ENCODE results near the gene LRRN2. TPM values are rescaled to one million over a fixed set of nuclear protein-coding genes. Genes with fewer than 3 reads are reported as not detected.
A peak's percentile ranks its signal among the peaks of the same experiment; 100 is the strongest.
"Not testable (repeated sequence)": the region's sequence is repeated elsewhere in the genome, so short reads cannot be mapped to it uniquely, and the experiment has no call there.

LRRN2 gene
- total and polyA plus RNA-seq, 4 donors, result 0.97 to 4.4 (median 1.2) TPM

- Histone ChIP-seq H3K9me3 (ENCODE audit: control insufficient read depth in 4 of 4, insufficient read depth in 3 of 4, low read length in 3 of 4) (peaks cover 0 to 5% (median 0%) of the 10 kb centered on the region in 4 donors), H3K36me3 (ENCODE audit: control insufficient read depth in 4 of 4, insufficient read depth in 4 of 4, low read length in 4 of 4) (no peaks in the 10 kb centered on the region), H3K4me3 (no peak overlapping the region), H3K4me1 (ENCODE audit: control insufficient read depth in 5 of 5, insufficient read depth in 5 of 5, low read length in 5 of 5) (no peaks in the 10 kb centered on the region), H3K27ac (ENCODE audit: low read depth in 1 of 2, low read length in 1 of 2) (no peak overlapping the region), H3K9ac (ENCODE audit: insufficient read depth in 1 of 2, low read length in 2 of 2) (no peak overlapping the region), H3K27me3 (ENCODE audit: control insufficient read depth in 3 of 3, insufficient read depth in 3 of 3, low read length in 2 of 3) (no peaks in the 10 kb centered on the region)
- WGBS, 2 donors, result 87 to 90% methylated on average over 5 of the region's 5 CpGs
- ATAC-seq (ENCODE audit: insufficient read depth, low FRiP score) (no peak), DNase-seq (no peak)
- TF ChIP-seq CTCF (IDR thresholded peaks at IDR 0.05; ENCODE audit: control extremely low read depth, extremely low read depth), result no peak
Observed at GRCh38 chr1:204634260-204634910, 51.2 kb downstream of the LRRN2 start.

- TF ChIP-seq CTCF (IDR thresholded peaks at IDR 0.05; ENCODE audit: control extremely low read depth, extremely low read depth), result no peak
- no peak for ATAC-seq (ENCODE audit: insufficient read depth, low FRiP score)
- DNase-seq, result peak in 1 of 3 donors; percentile 54
- Histone ChIP-seq H3K27ac (ENCODE audit: low read depth in 1 of 2, low read length in 1 of 2) (no peak overlapping the region), H3K36me3 (ENCODE audit: control insufficient read depth in 4 of 4, insufficient read depth in 4 of 4, low read length in 4 of 4) (no peaks in the 10 kb centered on the region), H3K4me3 (no peak overlapping the region), H3K4me1 (ENCODE audit: control insufficient read depth in 5 of 5, insufficient read depth in 5 of 5, low read length in 5 of 5) (no peaks in the 10 kb centered on the region), H3K9me3 (ENCODE audit: control insufficient read depth in 4 of 4, insufficient read depth in 3 of 4, low read length in 3 of 4) (peaks cover 0 to 5% (median 0%) of the 10 kb centered on the region in 4 donors), H3K9ac (ENCODE audit: insufficient read depth in 1 of 2, low read length in 2 of 2) (no peak overlapping the region), H3K27me3 (ENCODE audit: control insufficient read depth in 3 of 3, insufficient read depth in 3 of 3, low read length in 2 of 3) (no peaks in the 10 kb centered on the region)
- 66 to 80% methylated on average over 8 of the region's 8 CpGs for WGBS, 2 donors
Observed at GRCh38 chr1:204633665-204634064, 51.9 kb downstream of the LRRN2 start.

GRCh38 chr1:204630132-204630905 is 55.2 kb downstream of the LRRN2 start:
- Histone ChIP-seq H3K27me3 (ENCODE audit: control insufficient read depth in 3 of 3, insufficient read depth in 3 of 3, low read length in 2 of 3) (no peaks in the 10 kb centered on the region), H3K27ac (ENCODE audit: low read depth in 1 of 2, low read length in 1 of 2) (no peak overlapping the region), H3K9me3 (ENCODE audit: control insufficient read depth in 4 of 4, insufficient read depth in 3 of 4, low read length in 3 of 4) (peaks cover 0 to 3% (median 0%) of the 10 kb centered on the region in 4 donors), H3K4me1 (ENCODE audit: control insufficient read depth in 5 of 5, insufficient read depth in 5 of 5, low read length in 5 of 5) (no peaks in the 10 kb centered on the region), H3K36me3 (ENCODE audit: control insufficient read depth in 4 of 4, insufficient read depth in 4 of 4, low read length in 4 of 4) (no peaks in the 10 kb centered on the region), H3K4me3 (no peak overlapping the region), H3K9ac (ENCODE audit: insufficient read depth in 1 of 2, low read length in 2 of 2) (no peak overlapping the region)
- DNase-seq (no peak), ATAC-seq (ENCODE audit: insufficient read depth, low FRiP score) (no peak)
- WGBS, 2 donors, result 51 to 55% methylated on average over 19 of the region's 19 CpGs
- TF ChIP-seq CTCF (IDR thresholded peaks at IDR 0.05; ENCODE audit: control extremely low read depth, extremely low read depth), result no peak

- H3K9me3 ChIP-seq (ENCODE audit: control insufficient read depth in 4 of 4, insufficient read depth in 3 of 4, low read length in 3 of 4); DNase-seq; H3K4me3 ChIP-seq; H3K27ac ChIP-seq (ENCODE audit: low read depth in 1 of 2, low read length in 1 of 2); H3K4me1 ChIP-seq (ENCODE audit: control insufficient read depth in 5 of 5, insufficient read depth in 5 of 5, low read length in 5 of 5); H3K36me3 ChIP-seq (ENCODE audit: control insufficient read depth in 4 of 4, insufficient read depth in 4 of 4, low read length in 4 of 4); H3K9ac ChIP-seq (ENCODE audit: insufficient read depth in 1 of 2, low read length in 2 of 2); ATAC-seq (ENCODE audit: insufficient read depth, low FRiP score); H3K27me3 ChIP-seq (ENCODE audit: control insufficient read depth in 3 of 3, insufficient read depth in 3 of 3, low read length in 2 of 3): not testable (repeated sequence)
- WGBS, 2 donors, result 96 to 98% methylated on average over 6 of the region's 6 CpGs
Observed at GRCh38 chr1:204629459-204629858, 56.1 kb downstream of the LRRN2 start.
